HG03139 (cell line): ENCODE results near the gene RASGRF1.
"Not testable (repeated sequence)": the region's sequence is repeated elsewhere in the genome, so short reads cannot be mapped to it uniquely, and the experiment has no call there.

Experiments used
- ATAC-seq: cut with Tn5 transposase; IDR thresholded peaks from one replicate; pipeline ENCODE4 v1.9.1; 2021; ENCODE audit not compliant: unreplicated experiment

RASGRF1 gene

DNA sequence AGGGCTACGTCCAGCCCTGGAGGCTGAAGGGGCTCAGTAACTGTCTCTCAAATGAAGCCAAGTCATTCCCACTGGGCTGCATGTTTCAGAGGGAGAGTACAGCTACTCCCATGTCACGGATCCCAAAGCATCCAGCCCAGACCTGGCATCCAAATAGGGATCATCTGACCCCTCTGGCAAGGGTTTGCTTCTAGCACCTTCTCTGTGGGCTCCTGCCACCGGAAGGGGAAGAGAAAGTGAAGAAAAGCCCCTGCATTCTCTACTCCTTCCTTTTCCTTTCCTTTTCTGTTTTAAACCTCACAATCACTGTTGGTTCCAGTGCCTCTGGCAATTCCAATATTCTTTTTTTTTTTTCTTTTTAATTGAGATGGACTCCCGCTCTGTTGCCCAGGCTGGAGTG, 81.2 kb downstream of the RASGRF1 start:
- no peak for ATAC-seq

DNA sequence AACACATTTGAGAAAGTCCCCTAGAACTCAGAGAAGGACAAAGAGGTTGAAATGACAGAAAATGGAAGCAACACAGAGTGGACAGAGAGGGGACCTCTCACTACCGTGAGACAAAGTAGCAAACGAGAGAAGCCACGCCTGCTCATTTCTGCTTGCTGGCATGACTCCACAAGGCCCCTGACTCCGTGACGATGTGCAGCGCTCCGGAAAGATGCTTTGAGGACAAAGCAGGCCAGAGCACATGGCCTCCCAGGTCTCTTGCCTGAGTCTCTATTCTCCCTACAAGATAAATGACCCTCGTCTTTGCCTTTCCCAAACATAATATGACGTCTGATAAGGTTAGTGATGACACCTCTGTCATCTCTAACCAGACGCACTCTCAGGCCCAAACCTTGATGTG, 81.9 kb downstream of the RASGRF1 start:
- ATAC-seq = no peak

DNA sequence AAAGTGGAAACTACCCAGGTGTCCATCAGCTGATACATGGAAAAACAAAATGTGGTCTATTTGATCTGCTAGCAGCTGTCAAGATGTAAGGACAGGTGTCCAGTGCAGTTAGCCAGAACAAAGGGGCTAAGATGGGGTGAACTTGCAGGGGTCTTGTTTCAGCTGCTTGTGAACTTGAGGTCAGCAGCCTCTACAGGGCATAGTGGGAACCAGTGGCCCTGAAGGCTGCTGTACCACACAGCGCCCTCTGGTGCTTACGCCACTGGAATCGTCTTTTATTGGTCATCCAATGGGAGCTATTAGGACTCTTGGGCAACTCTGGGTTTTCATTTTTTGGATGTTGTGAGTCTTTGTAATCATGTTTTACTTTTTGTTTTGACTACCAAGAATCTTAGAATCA, 83.5 kb downstream of the RASGRF1 start:
- ATAC-seq = no peak

DNA sequence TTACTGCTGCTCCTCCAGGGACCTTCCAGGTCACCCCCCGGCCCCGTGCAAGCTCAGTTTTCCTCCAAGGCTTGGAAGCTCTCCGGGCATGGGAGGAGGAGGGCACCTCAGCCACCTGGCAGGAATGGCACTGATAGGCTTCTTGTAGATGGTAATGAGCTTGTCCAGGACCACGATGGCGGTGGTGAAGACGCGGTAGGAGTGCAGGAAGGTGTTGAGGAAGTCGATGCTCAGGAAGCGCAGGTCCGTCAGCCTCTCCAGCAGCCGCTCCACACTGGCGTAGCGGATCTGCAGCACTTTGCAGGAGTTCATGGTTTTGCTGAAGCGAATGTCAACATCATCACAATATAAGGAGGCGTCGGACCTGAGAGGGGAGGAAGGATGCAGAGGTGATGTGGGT, 84.5 kb downstream of the RASGRF1 start:
- ATAC-seq = no peak

DNA sequence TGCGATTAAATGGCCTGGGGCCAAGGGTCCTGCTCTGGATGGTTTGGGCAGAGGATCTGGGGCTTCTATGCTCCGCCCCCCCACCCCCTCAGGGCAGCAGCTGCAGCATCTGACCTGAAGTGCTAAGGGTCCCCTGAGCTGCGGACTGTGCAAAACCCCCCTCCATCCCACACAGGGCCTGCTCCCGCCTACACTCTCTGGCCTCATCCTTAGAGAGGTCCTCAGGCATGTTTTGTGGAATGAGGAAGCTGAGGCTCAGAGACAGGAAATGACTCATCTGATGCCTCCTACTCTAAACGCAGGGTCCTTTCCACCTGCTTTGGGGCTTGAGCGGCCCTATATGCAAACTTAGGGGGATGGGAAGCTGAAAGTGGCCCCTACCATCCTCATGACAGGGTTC, 86.2 kb downstream of the RASGRF1 start:
- peak; percentile 89 for ATAC-seq

DNA sequence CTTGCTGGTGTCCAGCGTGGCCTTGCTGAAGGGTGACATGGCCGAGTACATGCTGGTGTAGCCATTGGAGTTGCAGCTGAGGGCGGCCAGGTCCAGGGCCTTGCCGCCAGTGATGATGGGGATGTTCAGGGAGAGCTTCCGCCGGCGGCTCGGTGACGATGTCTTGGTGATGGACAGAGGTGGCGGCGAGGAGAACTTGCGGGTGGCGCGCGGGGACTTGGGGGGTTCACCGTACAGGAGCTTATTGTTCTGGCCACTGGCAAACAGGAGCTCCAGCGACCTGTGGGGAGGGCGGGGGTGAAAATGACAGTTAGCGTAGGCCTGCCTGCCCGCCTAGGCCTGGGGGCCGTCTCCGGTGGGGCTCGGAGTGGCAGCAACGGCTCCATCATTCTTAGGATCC, 86.7 kb downstream of the RASGRF1 start:
- no peak for ATAC-seq

DNA sequence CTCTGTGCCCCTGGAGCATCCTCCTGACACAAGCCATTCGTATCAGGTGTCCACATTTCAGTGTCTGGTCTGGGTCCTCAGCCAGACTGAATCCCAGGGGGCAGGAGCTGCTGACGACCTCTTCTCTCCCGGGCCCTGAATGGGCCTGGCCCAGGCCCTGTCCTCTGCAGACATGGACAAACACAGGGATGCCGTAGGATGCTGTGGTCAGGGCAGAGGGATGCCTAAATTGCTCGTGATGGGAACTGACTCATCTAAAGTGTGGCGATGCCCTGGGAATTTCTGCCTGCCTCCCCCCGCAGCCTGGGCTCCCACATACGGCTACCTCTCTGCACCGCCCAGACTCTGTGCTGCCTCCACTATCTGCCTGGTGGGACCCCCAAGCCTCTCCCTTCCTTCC, 87.3 kb downstream of the RASGRF1 start:
- ATAC-seq = no peak

DNA sequence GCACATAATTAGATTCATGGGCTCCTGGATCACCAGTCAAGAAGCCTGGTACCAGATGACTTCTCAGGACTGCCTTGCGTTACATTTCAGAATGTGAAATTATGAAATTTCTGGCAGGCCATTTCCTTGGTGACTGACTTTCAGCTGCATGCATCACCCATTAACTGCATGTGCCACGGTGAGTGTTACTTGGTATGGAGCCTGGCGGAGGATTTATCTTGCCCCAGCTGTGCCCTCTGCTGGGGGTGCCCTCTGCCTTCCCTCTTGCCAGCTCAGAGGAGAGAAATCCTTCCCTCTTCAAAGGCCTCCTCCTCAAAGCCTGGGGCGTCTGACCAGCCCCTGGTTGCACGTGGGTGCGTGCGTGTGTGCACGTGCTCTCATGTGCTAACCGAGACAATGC, 88.0 kb downstream of the RASGRF1 start:
- no peak for ATAC-seq

DNA sequence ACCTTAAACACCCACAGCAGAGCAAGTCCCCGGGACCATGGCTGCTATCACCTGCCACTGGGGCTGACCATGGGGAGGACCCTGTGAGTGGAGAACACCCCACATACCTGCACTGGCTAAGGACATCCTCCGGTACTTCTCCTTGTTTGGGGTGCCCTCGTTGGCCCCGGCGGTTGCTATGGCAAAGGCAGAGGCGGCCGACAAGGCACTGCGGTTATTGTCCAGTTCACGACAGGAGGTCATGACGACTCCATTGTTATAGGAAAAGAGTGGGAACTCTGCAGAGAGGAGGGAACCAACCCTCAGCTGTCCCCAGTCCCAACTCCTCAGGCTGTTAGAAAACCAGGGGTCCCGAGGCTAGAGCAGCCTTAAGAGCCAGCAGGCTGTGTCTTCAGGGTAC, 90.9 kb downstream of the RASGRF1 start:
- no peak for ATAC-seq

DNA sequence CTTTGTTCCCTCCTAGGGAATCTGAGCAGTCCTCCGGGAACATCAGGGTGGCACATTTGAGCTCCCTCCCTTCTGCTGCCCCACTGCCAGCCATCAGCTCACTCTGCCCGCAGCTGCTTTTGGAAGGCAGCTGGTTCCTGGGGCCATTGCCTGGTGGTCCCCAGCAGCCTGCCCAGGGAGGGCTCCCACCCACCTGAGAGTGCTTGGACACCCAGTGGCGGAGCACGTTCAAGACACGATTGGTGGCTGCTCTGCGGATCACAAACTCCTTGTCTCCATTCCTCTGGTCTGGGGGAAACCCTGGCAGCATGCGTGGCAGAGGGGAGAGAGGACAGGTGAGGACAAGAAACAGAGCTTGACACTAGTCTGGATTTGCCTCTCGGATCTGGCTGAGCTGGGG, 92.1 kb downstream of the RASGRF1 start:
- no peak for ATAC-seq

DNA sequence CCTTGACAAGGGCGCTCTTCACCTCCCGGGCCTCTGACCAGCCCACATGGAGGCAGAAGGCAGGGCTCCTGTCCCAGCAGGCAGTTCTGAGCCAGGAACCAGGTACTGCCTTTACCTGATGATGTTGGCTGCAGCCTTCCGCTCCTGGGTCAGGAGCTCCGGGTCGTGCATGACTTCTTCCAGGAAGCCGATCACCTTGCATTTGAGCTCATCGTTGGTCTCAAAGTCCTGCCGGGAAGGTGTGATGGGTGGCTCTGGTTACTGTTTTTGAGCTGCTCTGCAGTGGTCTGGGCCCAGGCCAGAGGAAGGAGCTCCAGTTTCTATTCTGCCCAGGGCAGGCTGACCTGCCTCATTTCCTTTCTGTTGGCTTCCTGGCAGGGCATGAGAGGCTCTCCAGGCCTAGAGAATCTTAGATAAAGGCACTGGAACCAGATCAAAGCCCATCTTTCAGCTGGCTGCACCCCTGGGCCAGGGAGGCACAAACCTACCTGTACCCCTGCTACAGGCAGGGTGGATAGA, 92.5 kb downstream of the RASGRF1 start:
- no peak for ATAC-seq

DNA sequence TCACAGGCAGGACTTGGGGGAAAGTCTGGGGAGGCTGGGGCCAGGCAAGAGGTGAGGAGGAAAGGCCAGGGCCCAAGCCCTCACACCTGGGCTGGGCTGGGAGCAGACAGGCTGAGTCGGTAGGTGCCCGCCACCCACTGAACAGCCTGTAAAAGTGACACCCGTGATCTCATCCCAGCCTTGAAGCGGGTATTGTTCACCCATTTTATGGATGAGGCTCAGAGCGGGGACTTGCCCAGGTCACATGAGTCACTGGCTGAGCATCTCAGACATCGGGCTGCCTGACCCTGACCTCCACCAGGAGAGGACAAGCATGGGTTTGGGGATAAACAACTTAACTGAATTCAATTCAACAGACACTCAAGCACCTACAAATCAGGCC, 93.7 kb downstream of the RASGRF1 start:
- ATAC-seq = no peak

DNA sequence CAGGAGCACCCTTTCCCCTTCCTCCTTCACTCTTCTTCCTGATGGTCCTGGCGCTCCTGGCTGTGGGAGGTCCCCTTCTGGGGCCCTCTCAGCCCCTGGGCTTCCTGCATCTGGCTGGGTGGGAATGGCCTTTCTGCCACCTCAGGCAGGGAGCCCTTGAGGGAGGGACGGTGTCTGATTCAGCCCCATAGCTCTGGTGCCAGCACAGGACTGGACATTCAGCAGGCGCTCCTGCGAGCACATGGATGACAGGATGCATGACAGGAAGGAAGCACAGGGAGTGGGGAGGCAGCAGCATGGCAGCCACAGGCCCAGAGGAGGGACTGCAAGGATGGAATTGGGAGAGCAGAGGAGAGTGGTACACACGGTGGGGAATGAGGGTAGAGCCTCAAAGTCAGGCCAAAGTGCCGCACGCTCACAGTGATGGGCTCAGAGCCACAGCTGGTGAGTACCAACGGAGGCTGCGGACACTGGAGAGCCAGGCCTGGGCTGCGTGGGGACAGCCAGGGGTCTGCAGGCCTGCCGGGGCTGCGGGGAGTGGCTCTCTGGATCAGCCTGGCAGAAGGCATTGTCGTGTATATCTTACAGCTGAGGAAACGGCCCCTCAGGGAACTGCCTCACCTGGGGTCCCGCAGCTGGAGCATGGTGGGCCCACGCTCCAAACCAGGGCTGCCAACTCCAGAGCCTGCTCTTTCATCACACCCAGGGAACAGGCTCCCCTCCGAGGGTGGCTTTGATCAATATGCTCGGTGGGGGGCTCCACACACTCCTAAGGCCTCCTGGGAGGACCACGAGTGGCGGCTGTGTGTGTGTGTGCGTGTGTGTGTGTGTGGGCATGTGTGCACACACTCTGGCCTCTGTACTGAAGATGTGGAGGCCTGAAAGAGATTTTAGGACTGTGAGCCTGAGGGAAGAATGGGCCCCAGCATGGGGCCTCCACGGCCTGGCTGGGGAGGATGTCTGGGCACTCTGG, 94.4 kb downstream of the RASGRF1 start:
- no peak for ATAC-seq

DNA sequence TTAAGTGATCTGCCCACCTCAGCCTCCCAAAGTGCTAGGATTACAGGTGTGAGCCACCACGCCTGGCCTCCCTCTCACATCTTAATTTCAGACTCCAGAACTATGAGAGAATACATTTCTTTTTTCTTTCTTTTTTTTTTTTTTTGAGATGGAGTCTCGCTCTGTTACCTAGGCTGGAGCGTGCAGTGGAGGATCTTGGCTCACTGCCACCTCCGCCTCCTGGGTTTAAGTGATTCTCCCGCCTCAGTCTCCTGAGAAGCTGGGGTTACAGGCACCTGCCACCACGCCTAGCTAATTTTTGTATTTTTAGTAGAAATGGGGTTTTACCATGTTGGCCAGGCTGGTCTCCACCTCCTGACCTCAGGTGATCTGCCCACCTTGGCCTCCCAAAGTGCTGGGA, 95.4 kb downstream of the RASGRF1 start:
- not testable (repeated sequence) for ATAC-seq

DNA sequence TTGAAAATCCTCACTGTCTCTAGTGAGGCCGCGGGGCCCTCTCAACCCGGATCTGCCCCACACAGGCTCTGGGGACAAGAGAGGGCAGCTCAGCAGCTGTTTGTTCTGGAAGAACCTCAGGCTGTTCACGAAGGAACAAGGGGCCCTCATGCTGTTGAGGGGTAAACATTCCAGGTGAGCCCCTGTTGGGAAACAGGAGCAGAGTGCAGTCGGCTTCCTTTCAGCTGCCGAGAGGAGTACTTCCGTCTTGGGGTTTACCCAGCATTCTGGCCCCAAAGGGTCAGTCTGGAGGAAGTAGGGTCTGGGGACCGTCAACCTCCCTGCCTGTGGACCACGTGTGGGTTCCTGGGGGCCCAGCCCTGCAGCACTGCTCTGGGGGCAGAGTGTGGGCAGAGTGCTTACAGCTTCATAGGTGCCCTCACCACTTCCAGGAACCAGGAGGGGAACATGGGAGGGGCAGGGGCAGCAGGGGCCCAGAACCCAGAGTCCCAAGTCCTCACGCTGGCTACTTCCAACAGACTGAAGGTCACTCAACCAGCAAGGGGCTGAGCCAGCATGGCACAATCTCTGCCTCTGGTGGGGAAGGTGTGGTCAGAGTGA, 96.5 kb downstream of the RASGRF1 start:
- no peak for ATAC-seq

DNA sequence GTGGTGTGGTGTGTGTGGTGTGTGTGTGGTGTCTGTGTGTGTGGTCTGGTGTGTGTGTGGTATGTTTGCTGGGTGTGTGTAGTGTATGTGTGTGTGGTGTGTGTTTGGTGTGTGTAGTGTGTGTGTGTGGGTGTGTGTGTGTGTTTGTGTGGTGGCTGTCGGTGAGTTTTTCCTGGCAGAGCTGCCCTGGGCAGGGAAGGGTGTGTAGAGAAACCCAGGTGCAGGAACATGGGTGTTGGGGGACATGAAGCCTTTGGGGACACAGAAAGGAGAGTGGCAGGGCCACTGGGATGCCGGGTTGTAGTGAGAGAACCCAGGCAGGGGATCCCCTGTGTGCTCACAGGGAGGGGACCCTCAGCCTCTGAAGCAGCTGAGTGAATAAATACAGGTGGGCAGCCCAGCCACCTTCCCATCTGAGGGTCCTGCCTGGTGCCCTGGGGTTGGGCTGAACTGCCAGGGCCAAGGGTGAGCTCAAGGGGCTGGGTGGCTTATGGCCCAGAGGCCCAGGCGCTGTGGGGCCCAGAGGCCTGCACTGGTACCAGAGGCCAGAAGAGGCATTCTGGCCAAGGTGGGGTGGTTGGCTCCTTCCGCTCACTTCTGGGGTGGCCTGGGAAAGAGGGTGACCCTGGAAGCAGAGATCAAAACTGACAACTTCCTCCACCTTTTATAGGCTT, 97.2 kb downstream of the RASGRF1 start:
- ATAC-seq = no peak

DNA sequence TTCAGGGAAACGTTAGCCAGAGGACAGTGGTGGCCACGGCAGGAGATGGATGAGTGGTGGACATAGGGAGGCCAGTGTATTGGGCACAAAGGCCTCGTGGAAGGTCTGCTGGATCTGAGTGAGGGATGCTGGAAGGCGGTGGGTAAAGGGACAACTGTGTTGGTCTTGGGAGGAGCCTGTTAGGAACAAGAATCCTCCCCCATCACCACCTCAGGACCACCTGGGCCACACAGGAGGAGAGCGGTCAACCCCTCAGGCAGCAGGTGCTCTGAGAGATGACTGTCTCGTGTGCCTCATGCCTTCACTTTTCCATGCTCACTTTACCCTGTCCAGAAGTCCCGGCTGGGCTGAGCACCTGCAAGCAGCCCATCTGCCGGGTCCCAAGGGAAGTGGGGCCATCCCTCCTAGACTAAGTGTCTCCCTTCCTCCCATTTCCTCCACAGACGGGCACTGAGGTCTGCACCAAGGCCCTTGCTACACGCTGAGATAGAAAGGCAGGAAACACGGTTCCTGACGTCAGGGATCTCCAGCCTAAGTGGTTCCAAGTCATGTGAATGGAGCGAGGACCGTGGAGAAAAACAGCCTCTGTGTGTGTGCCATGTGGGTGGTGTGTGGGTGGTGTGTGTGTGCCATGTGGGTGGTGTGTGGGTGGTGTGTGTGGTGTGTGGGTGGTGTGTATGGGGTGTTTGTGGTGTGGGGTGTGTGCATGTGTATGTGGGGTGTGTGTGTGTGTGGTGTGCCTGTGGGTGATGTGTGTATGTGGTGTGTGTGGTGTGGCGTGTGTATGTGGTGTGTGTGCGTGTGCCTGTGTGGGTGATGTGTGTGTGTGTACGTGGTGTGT, 97.9 kb downstream of the RASGRF1 start:
- no peak for ATAC-seq

DNA sequence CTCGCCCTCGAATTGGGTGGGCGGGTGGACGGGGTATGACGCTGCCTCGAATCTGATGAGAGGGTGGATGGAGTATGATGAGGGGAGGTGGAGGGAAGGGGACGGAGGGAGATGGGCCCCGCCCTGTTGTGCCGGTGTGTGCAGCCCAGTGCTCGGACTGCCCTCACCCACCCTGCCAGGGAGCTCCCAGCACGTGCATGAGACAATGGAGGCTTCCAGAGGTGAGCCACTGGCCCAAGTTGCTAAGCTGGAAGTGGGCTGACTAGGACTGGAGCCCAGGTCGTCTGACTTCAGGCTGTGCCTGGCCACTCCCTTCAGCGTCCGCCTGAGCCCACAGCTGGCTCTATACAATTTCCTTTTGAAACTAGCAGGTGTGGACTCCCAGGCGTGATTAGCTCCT, 98.7 kb downstream of the RASGRF1 start:
- no peak for ATAC-seq

DNA sequence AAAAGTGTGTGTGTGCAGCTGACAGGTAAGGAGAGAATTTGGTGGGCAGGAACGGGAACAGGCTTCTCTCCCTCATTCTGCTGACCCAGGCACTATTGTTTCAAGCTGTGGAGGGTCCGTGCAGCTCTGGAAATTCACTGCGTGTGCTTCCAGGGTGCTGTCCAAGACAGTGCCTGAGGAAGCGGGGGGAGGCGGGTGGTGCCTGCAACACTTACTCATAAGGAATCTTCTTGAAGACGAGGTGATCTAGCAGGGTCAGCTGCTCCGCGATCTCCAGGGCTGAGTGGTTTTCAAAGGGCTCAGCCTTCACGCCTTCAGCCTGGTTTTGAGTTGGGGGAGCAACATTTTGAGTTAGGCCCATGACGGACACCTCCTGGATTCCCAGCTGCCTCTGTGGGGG, 99.1 kb downstream of the RASGRF1 start:
- no peak for ATAC-seq

DNA sequence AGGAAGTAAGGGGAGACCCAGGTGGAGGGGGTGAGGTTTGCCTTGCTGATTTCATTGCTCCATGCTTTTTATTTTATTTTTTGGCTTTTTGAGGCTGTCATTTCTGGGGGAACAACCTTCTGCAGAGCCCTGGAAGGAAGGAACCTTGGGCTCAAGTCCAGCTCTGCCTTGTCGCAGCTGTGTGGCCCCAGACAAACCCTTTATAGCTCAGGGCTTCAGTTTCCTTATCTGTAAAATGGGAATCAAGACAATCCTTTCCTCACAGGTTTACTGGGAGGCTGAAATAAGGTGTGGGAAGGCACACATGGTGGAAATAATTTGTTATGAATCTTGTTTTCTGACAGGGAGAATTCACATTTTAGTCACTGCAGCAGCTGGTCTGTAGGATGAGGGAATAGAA, 100.3 kb downstream of the RASGRF1 start:
- ATAC-seq = no peak

DNA sequence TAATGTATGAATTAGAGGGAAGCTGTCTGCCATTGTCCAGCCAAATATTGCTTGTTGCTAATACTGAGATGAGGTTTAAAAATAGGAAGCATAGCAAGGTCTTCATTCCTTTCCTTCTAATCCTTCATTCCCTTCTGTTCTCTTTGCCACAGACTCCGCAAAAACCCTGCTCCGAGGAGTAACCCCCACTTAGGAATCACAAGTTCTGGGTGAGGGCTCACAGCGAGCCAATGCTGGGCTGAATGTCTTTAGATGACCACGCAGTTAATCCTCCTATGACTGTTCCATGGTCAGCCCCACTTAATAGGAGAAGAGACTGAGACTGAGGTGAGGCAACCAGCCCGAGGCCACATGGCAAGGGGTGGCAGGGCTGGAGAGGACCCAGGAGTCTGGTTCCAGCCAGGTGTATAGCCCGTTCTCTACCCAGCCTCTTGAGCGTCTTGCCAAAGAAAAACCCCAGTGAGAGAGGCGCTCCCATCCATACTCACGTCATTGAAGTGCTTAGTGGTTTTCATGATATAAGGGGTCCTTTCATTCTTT, 100.8 kb downstream of the RASGRF1 start:
- ATAC-seq = no peak
